Measurements from ENCODE around the gene SOX6. TPM values are rescaled to one million over a fixed set of nuclear protein-coding genes. Genes with fewer than 3 reads are reported as not detected.

The SOX6 gene
- total and polyA plus RNA-seq, 2 donors (not counting 3 experiments of a cell fraction or from before 2014, with no cell fraction given), result 0.14 to 3.7 TPM

- FAIRE-seq (no peak), DNase-seq (ENCODE audit: low read depth, low spot score) (peak; percentile 55)
- H3K4me2 ChIP-seq (ENCODE audit: insufficient read depth, low read length), result peak overlapping the region; percentile 64
- intact Hi-C loops (cut with micrococcal nuclease) (loop anchor here (10.0 kb wide), 1 partner anchor 335 kb away; no protein-coding TSS in a partner anchor), dilution Hi-C loops (cut with MboI; ENCODE audit: extremely low pct_ligation_motif_present, low sequenced_read_pairs) (no loop called here)
- POLR2A ChIA-PET, result interaction anchor here (0.6 kb wide), 1 partner anchor 458 kb away, joined by 3 read pairs; the partner anchor contains the start of gene C11orf58
- no peaks in the 10 kb centered on the region for H3K79me2 ChIP-seq (ENCODE audit: control insufficient read depth, insufficient read depth, low read length)
- peak overlapping the region; percentile 35 for H2AFZ ChIP-seq (ENCODE audit: low read depth, low read length)
- CTCF ChIA-PET, result interaction anchor here (0.7 to 1.5 kb wide), 5 partner anchors 9 to 82 kb away, joined by 3 to 5 read pairs (median 3); no protein-coding TSS in a partner anchor
- no peak overlapping the region for H3K27ac ChIP-seq (ENCODE audit: insufficient read depth, low read depth, low read length)
- peak overlapping the region in 1 of 3 experiments; percentile 32 for H3K4me3 ChIP-seq (replicated peaks in 1 of 3; ENCODE audit: insufficient read depth in 1 of 3, low read depth in 1 of 3, low read length in 3 of 3)
- no peaks in the 10 kb centered on the region for H3K27me3 ChIP-seq (ENCODE audit: control insufficient read depth in 2 of 2, insufficient read depth in 2 of 2, low read length in 2 of 2)
- no peaks in the 10 kb centered on the region for H4K20me1 ChIP-seq (replicated peaks; ENCODE audit: control insufficient read depth, extremely low read depth, insufficient read depth, low read length)
- BruUV-seq (replicated peaks), result no TSS peak
- H3K9ac ChIP-seq (replicated peaks; ENCODE audit: extremely low read depth, insufficient read depth, low read length), result no peak overlapping the region
- no peaks in the 10 kb centered on the region for H3K36me3 ChIP-seq (ENCODE audit: control insufficient read depth in 2 of 2, extremely low read depth in 1 of 2, insufficient read depth in 2 of 2, low read length in 2 of 2)
- H3K4me1 ChIP-seq (ENCODE audit: control insufficient read depth, extremely low read depth, insufficient read depth, low read length), result peaks cover 3% of the 10 kb centered on the region
- no peaks in the 10 kb centered on the region for H3K9me1 ChIP-seq (replicated peaks; ENCODE audit: control insufficient read depth, extremely low read depth, insufficient read depth, low read length)
- TF ChIP-seq GATA2 (IDR thresholded peaks at IDR 0.05; ENCODE audit: insufficient read depth, insufficient read length, low read depth, low read length), result no peak
- no peak for TF ChIP-seq JUN (IDR thresholded peaks at IDR 0.05; ENCODE audit: borderline replicate concordance, insufficient read depth, insufficient read length, low read depth)
- TF ChIP-seq EZH2 (IDR thresholded peaks at IDR 0.05; ENCODE audit: borderline replicate concordance, low read depth, low read length, severe bottlenecking), result no peak
- no peak for TF ChIP-seq POLR2A (IDR thresholded peaks at IDR 0.05; ENCODE audit: low read depth, low read length)
- no peak for TF ChIP-seq MAX (IDR thresholded peaks at IDR 0.05; ENCODE audit: insufficient read depth, insufficient read length)
- TF ChIP-seq FOS (IDR thresholded peaks at IDR 0.05; ENCODE audit: borderline replicate concordance, insufficient read depth, low read length), result no peak
- TF ChIP-seq CTCF (IDR thresholded peaks at IDR 0.05; ENCODE audit: extremely low read depth in 1 of 2, insufficient read depth in 1 of 2, low read depth in 1 of 2, low read length in 2 of 2), result no peak
- TF ChIP-seq MYC (IDR thresholded peaks at IDR 0.05; ENCODE audit: low read depth, low read length), result no peak
- TF ChIP-seq POLR2AphosphoS5 (IDR thresholded peaks at IDR 0.05; ENCODE audit: insufficient read depth, low read depth, low read length), result no peak
- no peaks in the 10 kb centered on the region for H3K9me3 ChIP-seq (replicated peaks; ENCODE audit: control insufficient read depth, insufficient read depth, low read length)
These were observed 76.1 kb downstream of the SOX6 start for GRCh38 chr11:16280256-16280682.
